Smooth muscle cell (in vitro differentiated cells): ENCODE results near the gene ZNF74. TPM values are rescaled to one million over a fixed set of nuclear protein-coding genes. Genes with fewer than 3 reads are reported as not detected.
A peak's percentile ranks its signal among the peaks of the same experiment; 100 is the strongest.

Experiments used
- DNase-seq: peaks from one replicate; lab custom pipeline; 2025; ENCODE audit not compliant: unreplicated experiment; lab: John Stamatoyannopoulos, UW
- H2AFZ ChIP-seq: fragments of 200-600 bp; sonication (generic); 2 replicates; pipeline ENCODE4 v1.6.0; 2016; ENCODE audit warnings: antibody characterized with exemption, low read depth, mild to moderate bottlenecking
- H3F3A ChIP-seq: fragments of 200-600 bp; sonication (generic); 2 replicates; pipeline ENCODE4 v1.6.0; 2017; ENCODE audit warnings: antibody characterized with exemption, low read depth
- H3K27ac ChIP-seq: fragments of 200-600 bp; sonication (generic); 2 replicates; pipeline ENCODE4 v1.5.1; 2016; ENCODE audit warnings: low read depth, mild to moderate bottlenecking
- H3K27me3 ChIP-seq: fragments of 200-600 bp; sonication (generic); 2 replicates; pipeline ENCODE4 v1.6.1; 2016; ENCODE audit warnings: low read depth, mild to moderate bottlenecking
- H3K36me3 ChIP-seq: fragments of 200-600 bp; sonication (generic); 2 replicates; pipeline ENCODE4 v1.5.1; 2016; ENCODE audit warnings: low read depth
- H3K4me1 ChIP-seq: fragments of 200-600 bp; sonication (generic); 2 replicates; pipeline ENCODE4 v1.5.1; 2016; ENCODE audit warnings: low read depth
- H3K4me2 ChIP-seq: fragments of 200-600 bp; sonication (generic); 2 replicates; pipeline ENCODE4 v1.6.0; 2016; ENCODE audit warnings: mild to moderate bottlenecking
- H3K4me3 ChIP-seq: fragments of 200-600 bp; sonication (generic); 2 replicates; pipeline ENCODE4 v1.5.1; 2016; ENCODE audit warnings: mild to moderate bottlenecking
- H3K79me2 ChIP-seq: fragments of 200-600 bp; sonication (generic); 2 replicates; pipeline ENCODE4 v1.6.0; 2016; ENCODE audit warnings: low read depth, mild to moderate bottlenecking
- H3K9ac ChIP-seq: fragments of 200-600 bp; sonication (generic); 2 replicates; pipeline ENCODE4 v1.6.0; 2016; ENCODE audit warnings: low read depth
- H3K9me3 ChIP-seq: fragments of 200-600 bp; sonication (generic); replicated peaks from 2 replicates; pipeline ENCODE4 v1.5.1; 2016; ENCODE audit warnings: low read depth
- H4K20me1 ChIP-seq: fragments of 200-600 bp; sonication (generic); 2 replicates; pipeline ENCODE4 v1.6.0; 2016; ENCODE audit warnings: low read depth
- CTCF ChIP-seq: fragments of 200-600 bp; sonication (generic); IDR thresholded peaks from 2 replicates; pipeline ENCODE4 v1.5.1; 2017; ENCODE audit warnings: borderline replicate concordance, mild to moderate bottlenecking, antibody characterized with exemption; ENCODE audit not compliant: insufficient read depth, poor library complexity, severe bottlenecking
- WGBS: methylation state at CpG from one replicate; pipeline ENCODE4 v1.1.7; 2016; ENCODE audit warnings: low lambda C conversion rate; 5-methylcytosine and 5-hydroxymethylcytosine counted together
- polyA plus RNA-seq: library from polyadenylated mRNA; unstranded; fragments of >200 nt; fragmentation: Nextera tagmentation; extraction: Ambion mirVana; gene quantifications from 2 replicates; pipeline ENCODE4 v1.2.1, GENCODE V29; 2016
- total RNA-seq: library from RNA; depleted of rRNA; stranded (reverse); fragments of >200 nt; gene quantifications from 2 replicates; pipeline ENCODE4 v1.2.3, GENCODE V29; 2014

Gene ZNF74
- total and polyA plus RNA-seq, 2 experiments from 2014 or later = 11.8 to 14.3 TPM

- H4K20me1 ChIP-seq = peaks cover 68% of the 10 kb centered on the region
- peaks cover 8% of the 10 kb centered on the region for H3F3A ChIP-seq
- no peak for TF ChIP-seq CTCF
- no peaks in the 10 kb centered on the region for H3K36me3 ChIP-seq
- peaks cover 50% of the 10 kb centered on the region for H3K79me2 ChIP-seq
- H3K4me2 ChIP-seq = no peak overlapping the region
- WGBS = 100% methylated on average over 3 of the region's 3 CpGs
- DNase-seq = no peak
- no peak overlapping the region for H3K27ac ChIP-seq
- no peak overlapping the region for H3K9ac ChIP-seq
- H3K9me3 ChIP-seq = no peaks in the 10 kb centered on the region
- no peaks in the 10 kb centered on the region for H3K27me3 ChIP-seq
- peaks cover 12% of the 10 kb centered on the region for H3K4me1 ChIP-seq
- no peak overlapping the region for H2AFZ ChIP-seq
- H3K4me3 ChIP-seq = no peak overlapping the region
These were observed 40.8 kb downstream of the ZNF74 start for GRCh38 chr22:20434773-20435172.

- peak overlapping the region; percentile 54 for H3K27ac ChIP-seq
- H4K20me1 ChIP-seq = peaks cover 59% of the 10 kb centered on the region
- no peak for TF ChIP-seq CTCF
- WGBS = 43% methylated on average over 8 of the region's 11 CpGs
- H3K36me3 ChIP-seq = no peaks in the 10 kb centered on the region
- H2AFZ ChIP-seq = no peak overlapping the region
- H3K9ac ChIP-seq = peak overlapping the region; percentile 83
- DNase-seq = no peak
- H3F3A ChIP-seq = peaks cover 10% of the 10 kb centered on the region
- H3K79me2 ChIP-seq = peaks cover 46% of the 10 kb centered on the region
- H3K4me3 ChIP-seq = peak overlapping the region; percentile 67
- no peaks in the 10 kb centered on the region for H3K9me3 ChIP-seq
- H3K4me1 ChIP-seq = peaks cover 12% of the 10 kb centered on the region
- peak overlapping the region; percentile 100 for H3K4me2 ChIP-seq
- H3K27me3 ChIP-seq = no peaks in the 10 kb centered on the region
These were observed 41.7 kb downstream of the ZNF74 start for GRCh38 chr22:20435436-20436306.

- H3K36me3 ChIP-seq = no peaks in the 10 kb centered on the region
- peaks cover 12% of the 10 kb centered on the region for H3K4me1 ChIP-seq
- no peak for TF ChIP-seq CTCF
- H3K9me3 ChIP-seq = no peaks in the 10 kb centered on the region
- no peak for DNase-seq
- H4K20me1 ChIP-seq = peaks cover 52% of the 10 kb centered on the region
- H3K9ac ChIP-seq = peak overlapping the region; percentile 83
- under 1% methylated on average over 32 of the region's 56 CpGs for WGBS
- peak overlapping the region; percentile 67 for H3K4me3 ChIP-seq
- peak overlapping the region; percentile 100 for H3K4me2 ChIP-seq
- H3F3A ChIP-seq = peaks cover 10% of the 10 kb centered on the region
- H2AFZ ChIP-seq = no peak overlapping the region
- peaks cover 46% of the 10 kb centered on the region for H3K79me2 ChIP-seq
- H3K27me3 ChIP-seq = no peaks in the 10 kb centered on the region
- peak overlapping the region; percentile 57 for H3K27ac ChIP-seq
These were observed 42.4 kb downstream of the ZNF74 start for GRCh38 chr22:20436307-20436767.
